ENCODE data around the gene GNL3.

Gene GNL3

GRCh38 chr3:52679199-52679538 is 6.7 kb upstream of the GNL3 start:
- TF ChIP-seq, protein P1, sequence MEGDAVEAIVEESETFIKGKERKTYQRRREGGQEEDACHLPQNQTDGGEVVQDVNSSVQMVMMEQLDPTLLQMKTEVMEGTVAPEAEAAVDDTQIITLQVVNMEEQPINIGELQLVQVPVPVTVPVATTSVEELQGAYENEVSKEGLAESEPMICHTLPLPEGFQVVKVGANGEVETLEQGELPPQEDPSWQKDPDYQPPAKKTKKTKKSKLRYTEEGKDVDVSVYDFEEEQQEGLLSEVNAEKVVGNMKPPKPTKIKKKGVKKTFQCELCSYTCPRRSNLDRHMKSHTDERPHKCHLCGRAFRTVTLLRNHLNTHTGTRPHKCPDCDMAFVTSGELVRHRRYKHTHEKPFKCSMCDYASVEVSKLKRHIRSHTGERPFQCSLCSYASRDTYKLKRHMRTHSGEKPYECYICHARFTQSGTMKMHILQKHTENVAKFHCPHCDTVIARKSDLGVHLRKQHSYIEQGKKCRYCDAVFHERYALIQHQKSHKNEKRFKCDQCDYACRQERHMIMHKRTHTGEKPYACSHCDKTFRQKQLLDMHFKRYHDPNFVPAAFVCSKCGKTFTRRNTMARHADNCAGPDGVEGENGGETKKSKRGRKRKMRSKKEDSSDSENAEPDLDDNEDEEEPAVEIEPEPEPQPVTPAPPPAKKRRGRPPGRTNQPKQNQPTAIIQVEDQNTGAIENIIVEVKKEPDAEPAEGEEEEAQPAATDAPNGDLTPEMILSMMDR (IDR thresholded peaks at IDR 0.05; ENCODE audit: insufficient read depth, low read depth, low read length, missing control alignments) = no peak
- no peak for DNase-seq (ENCODE audit: low read depth)
- no peak overlapping the region for H3K4me3 ChIP-seq (ENCODE audit: low read depth, low read length)

GRCh38 chr3:52679811-52680210 is 6.0 kb upstream of the GNL3 start:
- TF ChIP-seq, protein P1 (IDR thresholded peaks at IDR 0.05; ENCODE audit: insufficient read depth, low read depth, low read length, missing control alignments) = no peak
- no peak overlapping the region for H3K4me3 ChIP-seq (ENCODE audit: low read depth, low read length)
- DNase-seq (ENCODE audit: low read depth) = no peak

DNA sequence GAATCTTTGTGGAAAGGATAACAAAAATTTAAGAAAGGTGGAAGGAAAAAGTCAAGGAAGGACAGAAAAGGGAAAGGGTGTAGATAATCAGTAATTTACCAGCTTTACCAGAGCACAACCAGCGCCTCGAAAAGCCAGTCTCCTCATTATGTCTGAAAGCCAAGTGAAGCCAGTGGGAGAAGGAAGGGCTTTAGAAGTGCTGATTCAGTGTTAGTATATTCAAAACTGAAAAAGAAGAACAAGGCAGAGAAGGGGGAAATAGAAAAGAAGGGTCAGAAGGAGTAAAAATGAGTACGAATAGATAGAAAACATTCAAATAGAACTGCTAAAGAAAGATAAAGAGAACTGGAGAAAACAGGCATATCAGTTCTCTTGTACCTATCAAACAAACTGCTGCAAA is 4.2 kb upstream of the GNL3 start:
- DNase-seq (ENCODE audit: low read depth) = no peak
- TF ChIP-seq, protein P1 (IDR thresholded peaks at IDR 0.05; ENCODE audit: insufficient read depth, low read depth, low read length, missing control alignments) = no peak

DNA sequence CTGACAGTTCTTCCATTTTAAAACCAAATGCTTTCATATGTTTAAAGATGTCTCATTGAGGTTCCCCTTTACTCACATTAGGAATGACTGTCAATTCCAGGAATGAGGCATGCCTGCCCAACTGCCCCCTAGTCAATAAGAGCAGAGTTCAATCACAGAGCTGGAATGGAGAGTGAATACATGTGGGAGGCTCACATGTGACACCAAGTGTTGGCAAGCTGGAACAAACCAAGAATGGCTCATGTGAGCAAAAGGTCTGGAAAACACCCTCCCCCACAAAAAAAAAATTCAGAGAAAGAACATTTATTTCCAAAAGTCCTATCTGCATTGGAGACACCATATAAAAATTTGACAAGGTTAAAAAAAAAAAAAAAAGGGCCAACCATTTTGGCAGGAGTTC is 3.8 kb upstream of the GNL3 start:
- H3K4me3 ChIP-seq (ENCODE audit: low read depth, low read length) = no peak overlapping the region; the same call in 1 of the 2 replicates
- peak; percentile 63 for DNase-seq (ENCODE audit: low read depth)
- TF ChIP-seq, protein P1 (IDR thresholded peaks at IDR 0.05; ENCODE audit: insufficient read depth, low read depth, low read length, missing control alignments) = no peak

More for the DNA sequence above, 4.2 kb upstream of the GNL3 start:
- peak overlapping the region; percentile 2 for H3K4me3 ChIP-seq (ENCODE audit: low read depth, low read length)

DNA sequence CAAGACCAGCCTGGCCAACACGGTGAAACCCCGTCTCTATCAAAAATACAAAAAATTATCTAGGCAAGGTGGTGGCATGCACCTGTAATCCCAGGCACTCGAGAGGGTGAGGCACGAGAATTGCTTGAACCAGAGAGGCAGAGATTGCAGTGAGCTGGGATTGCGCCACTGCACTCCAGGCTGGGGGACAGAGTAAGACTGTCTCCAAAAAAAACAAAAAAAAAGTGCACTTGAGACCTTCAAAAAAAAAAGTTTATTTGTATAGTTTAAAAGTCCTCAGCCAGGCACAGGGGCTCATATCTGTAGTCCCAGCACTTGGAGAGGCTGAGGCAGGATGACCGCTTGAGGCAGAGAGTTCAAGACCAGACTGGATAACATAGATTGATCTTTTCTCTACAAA is 2.2 kb upstream of the GNL3 start:
- TF ChIP-seq, protein P1 (IDR thresholded peaks at IDR 0.05; ENCODE audit: insufficient read depth, low read depth, low read length, missing control alignments) = no peak
- H3K4me3 ChIP-seq (ENCODE audit: low read depth, low read length) = no peak overlapping the region
- DNase-seq (ENCODE audit: low read depth) = no peak

- TF ChIP-seq, protein P1 (IDR thresholded peaks at IDR 0.05; ENCODE audit: insufficient read depth, low read depth, low read length, missing control alignments) = no peak
- DNase-seq (ENCODE audit: low read depth) = no peak
- peak overlapping the region; percentile 81 for H3K4me3 ChIP-seq (ENCODE audit: low read depth, low read length)
Observed at GRCh38 chr3:52684184-52684583, 1.6 kb upstream of the GNL3 start.

- TF ChIP-seq, protein P1 (IDR thresholded peaks at IDR 0.05; ENCODE audit: insufficient read depth, low read depth, low read length, missing control alignments) = no peak
- peak overlapping the region; percentile 81 for H3K4me3 ChIP-seq (ENCODE audit: low read depth, low read length)
- peak; percentile 93 for DNase-seq (ENCODE audit: low read depth)
Observed at GRCh38 chr3:52685285-52685708, 535 bp upstream of the GNL3 start.

Measured in GM12865 (cell line).